GM23338 (cell line): ENCODE results near the gene NDUFV1. TPM values are rescaled to one million over a fixed set of nuclear protein-coding genes. Genes with fewer than 3 reads are reported as not detected.

ENCODE experiments used
- ATAC-seq: fragments of 200-7000 bp; cut with Tn5 transposase; 3 replicates; pipeline ENCODE4 v1.9.1; 2020
- DNase-seq: peaks from one replicate; pipeline ENCODE4 v3.0.0-alpha.2; 2015; ENCODE audit warnings: low spot score
- H2AFZ ChIP-seq: fragments of 200-600 bp; sonication (generic); 2 replicates; pipeline ENCODE4 v1.8.0; 2016; ENCODE audit warnings: antibody characterized with exemption, mild to moderate bottlenecking, moderate library complexity
- H3F3A ChIP-seq: fragments of 200-600 bp; sonication (generic); replicated peaks from 2 replicates; pipeline ENCODE4 v1.8.0; 2017; ENCODE audit warnings: antibody characterized with exemption, mixed run types, low read depth
- H3K27ac ChIP-seq: fragments of 200-600 bp; sonication (generic); 2 replicates; pipeline ENCODE4 v1.6.1; 2016; ENCODE audit warnings: low read depth
- H3K27me3 ChIP-seq: fragments of 200-600 bp; sonication (generic); 2 replicates; pipeline ENCODE4 v1.8.0; 2016; ENCODE audit warnings: mild to moderate bottlenecking, mixed run types, moderate library complexity; ENCODE audit not compliant: insufficient read depth
- H3K36me3 ChIP-seq: fragments of 200-600 bp; sonication (generic); 2 replicates; pipeline ENCODE4 v1.8.0; 2016; ENCODE audit warnings: mild to moderate bottlenecking; ENCODE audit not compliant: insufficient read depth
- H3K4me1 ChIP-seq: fragments of 200-600 bp; sonication (generic); 2 replicates; pipeline ENCODE4 v1.8.0; 2016; ENCODE audit warnings: mild to moderate bottlenecking, moderate library complexity; ENCODE audit not compliant: insufficient read depth
- H3K4me2 ChIP-seq: fragments of 200-600 bp; sonication (generic); 2 replicates; pipeline ENCODE4 v1.7.1; 2017; ENCODE audit warnings: mixed run types
- H3K4me3 ChIP-seq: fragments of 200-600 bp; sonication (generic); 2 replicates; pipeline ENCODE4 v1.6.1; 2016; ENCODE audit warnings: mixed run types
- H3K79me2 ChIP-seq: fragments of 200-600 bp; sonication (generic); replicated peaks from 2 replicates; pipeline ENCODE4 v1.8.0; 2017; ENCODE audit warnings: mild to moderate bottlenecking; ENCODE audit not compliant: insufficient read depth
- H3K9me2 ChIP-seq: fragments of 200-600 bp; sonication (generic); 2 replicates; pipeline ENCODE4 v1.8.0; 2017; ENCODE audit not compliant: insufficient read depth
- H4K20me1 ChIP-seq: fragments of 200-600 bp; sonication (generic); replicated peaks from 2 replicates; pipeline ENCODE4 v1.8.0; 2017; ENCODE audit warnings: mild to moderate bottlenecking; ENCODE audit not compliant: insufficient read depth
- H3K27ac Mint-ChIP-seq: 2 replicates; pipeline ENCODE4 v1.8.0; 2020; ENCODE audit warnings: inconsistent platforms, mild to moderate bottlenecking, moderate library complexity, mixed read lengths
- H3K27me3 Mint-ChIP-seq: 3 replicates; pipeline ENCODE4 v1.8.0; 2022; ENCODE audit warnings: low read depth, mild to moderate bottlenecking, moderate library complexity, mixed read lengths, inconsistent platforms; ENCODE audit not compliant: insufficient read depth, poor library complexity
- H3K36me3 Mint-ChIP-seq: 3 replicates; pipeline ENCODE4 v1.8.0; 2021; ENCODE audit warnings: low read depth, mild to moderate bottlenecking, inconsistent platforms, moderate library complexity, mixed read lengths
- H3K4me1 Mint-ChIP-seq: 3 replicates; pipeline ENCODE4 v1.8.0; 2020; ENCODE audit warnings: mild to moderate bottlenecking, inconsistent platforms, mixed read lengths
- H3K4me3 Mint-ChIP-seq: 3 replicates; pipeline ENCODE4 v1.8.0; 2021; ENCODE audit warnings: moderate library complexity, mild to moderate bottlenecking, inconsistent platforms, mixed read lengths
- H3K9me3 Mint-ChIP-seq: 3 replicates; pipeline ENCODE4 v1.8.0; 2020; ENCODE audit warnings: moderate library complexity, mild to moderate bottlenecking, inconsistent platforms, mixed read lengths
- CREB1 ChIP-seq: fragments of 250-450 bp; sonication (Bioruptor Pico); IDR thresholded peaks from 2 replicates; pipeline ENCODE4 v1.5.0; 2020; ENCODE audit warnings: low read depth, mild to moderate bottlenecking, moderate library complexity
- EZH2 ChIP-seq: fragments of 200-600 bp; sonication (generic); IDR thresholded peaks from one replicate; pipeline ENCODE4 v1.8.0; 2017; ENCODE audit warnings: antibody characterized with exemption, mild to moderate bottlenecking, low read depth; ENCODE audit not compliant: unreplicated experiment
- EZH2phosphoT487 ChIP-seq: fragments of 200-600 bp; sonication (generic); IDR thresholded peaks from one replicate; pipeline ENCODE4 v1.8.1; 2018; ENCODE audit warnings: antibody characterized with exemption; ENCODE audit not compliant: unreplicated experiment
- JUNB ChIP-seq: IDR thresholded peaks from one replicate; pipeline ENCODE4 v1.6.1; 2016; ENCODE audit warnings: antibody characterized with exemption; ENCODE audit not compliant: unreplicated experiment
- NANOG ChIP-seq: IDR thresholded peaks from 2 replicates; pipeline ENCODE4 v1.6.1; 2016; ENCODE audit warnings: antibody characterized with exemption, borderline replicate concordance
- POLR2AphosphoS5 ChIP-seq: IDR thresholded peaks from 2 replicates; pipeline ENCODE4 v1.6.1; 2016; ENCODE audit warnings: antibody characterized with exemption, low read depth
- ZNF114 ChIP-seq: fragments of 250-450 bp; sonication (Bioruptor Pico); IDR thresholded peaks from 2 replicates; pipeline ENCODE4 v1.5.0; 2020; ENCODE audit warnings: mild to moderate bottlenecking, moderate library complexity
- ZNF331 ChIP-seq: fragments of 250-450 bp; sonication (Bioruptor Pico); IDR thresholded peaks from 2 replicates; pipeline ENCODE4 v1.5.0; 2020; ENCODE audit warnings: low read depth, mild to moderate bottlenecking, moderate library complexity
- polyA plus RNA-seq: library from polyadenylated mRNA; unstranded; fragments of >200 nt; fragmentation: Nextera tagmentation; extraction: Ambion mirVana; gene quantifications from 2 replicates; pipeline ENCODE4 v1.2.1, GENCODE V29; 2016
- total RNA-seq: library from RNA; depleted of rRNA; stranded (reverse); fragments of >200 nt; shearing (Covaris generic); gene quantifications from 2 replicates; pipeline ENCODE4 v1.2.3, GENCODE V29; 2014
- TF ChIP-seq, protein P1 (sequence below), 2 experiments: fragments of 200-600 bp in 1 of 2; sonication (generic) in 1 of 2; conservative IDR thresholded peaks; 2 replicates each; pipeline versions ENCODE4 v1.5.1 to v1.6.1; 2016 to 2017; ENCODE audit warnings: antibody characterized with exemption in 2 of 2, low read depth in 2 of 2, mild to moderate bottlenecking in 2 of 2, moderate library complexity in 1 of 2
- TF ChIP-seq, protein P2 (sequence below): IDR thresholded peaks from one replicate; pipeline ENCODE4 v1.6.1; 2018; ENCODE audit warnings: antibody characterized with exemption; ENCODE audit not compliant: unreplicated experiment

NDUFV1 gene
- total and polyA plus RNA-seq, 2 experiments from 2014 or later: 104 to 241 TPM

DNA sequence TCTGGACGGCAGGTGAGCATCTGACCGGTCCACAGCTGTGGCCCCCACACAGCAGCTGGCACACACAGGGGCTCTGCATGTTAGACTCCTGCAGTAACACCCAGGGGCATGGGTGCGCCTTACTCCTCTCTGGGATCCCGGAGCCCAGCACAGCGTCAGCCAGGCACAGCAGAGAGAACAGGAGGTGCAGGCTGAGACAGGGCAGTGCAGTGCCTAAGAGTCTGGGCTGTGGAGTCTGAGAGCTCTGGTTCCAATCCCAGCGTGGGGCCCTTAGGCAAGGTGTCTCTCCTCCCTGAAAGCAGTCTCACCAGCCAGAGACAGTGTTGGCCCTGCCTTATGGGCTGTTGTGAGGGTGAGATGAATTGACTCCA is 20.7 kb downstream of the NDUFV1 start:
- Histone ChIP-seq H3K27me3 (0 out of 2 replicates have a peak, but pooled peaks cover 6% of the 10 kb centered on the region), H2AFZ (no peak overlapping the region), H3K4me2 (no peak overlapping the region), H3K36me3 (no peaks in the 10 kb centered on the region), H3K27ac (no peak overlapping the region), H4K20me1 (no peaks in the 10 kb centered on the region), H3K4me3 (no peak overlapping the region), H3K9me2 (no peaks in the 10 kb centered on the region), H3K4me1 (peaks cover 16% of the 10 kb centered on the region; the same call in 1 of the 2 replicates), H3K79me2 (no peaks in the 10 kb centered on the region), H3F3A (peaks cover 5% of the 10 kb centered on the region; the same call in 1 of the 2 replicates)
- Mint-ChIP-seq H3K27me3 (peaks cover 31% of the 10 kb centered on the region), H3K4me3 (no peak overlapping the region; the same call in 2 of the 3 replicates), H3K9me3 (peaks cover 6% of the 10 kb centered on the region; the same call in 2 of the 3 replicates), H3K36me3 (peaks cover 24% of the 10 kb centered on the region), H3K4me1 (peaks cover 22% of the 10 kb centered on the region), H3K27ac (no peak overlapping the region)
- DNase-seq (no peak), ATAC-seq (no peak)
- TF ChIP-seq CREB1 (CRISPR knock-in tag) (no peak), EZH2phosphoT487 (no peak), ZNF114 (no peak), NANOG (no peak), JUNB (no peak), POLR2AphosphoS5 (no peak), ZNF331 (no peak), EZH2 (no peak)
- TF ChIP-seq, protein P1, sequence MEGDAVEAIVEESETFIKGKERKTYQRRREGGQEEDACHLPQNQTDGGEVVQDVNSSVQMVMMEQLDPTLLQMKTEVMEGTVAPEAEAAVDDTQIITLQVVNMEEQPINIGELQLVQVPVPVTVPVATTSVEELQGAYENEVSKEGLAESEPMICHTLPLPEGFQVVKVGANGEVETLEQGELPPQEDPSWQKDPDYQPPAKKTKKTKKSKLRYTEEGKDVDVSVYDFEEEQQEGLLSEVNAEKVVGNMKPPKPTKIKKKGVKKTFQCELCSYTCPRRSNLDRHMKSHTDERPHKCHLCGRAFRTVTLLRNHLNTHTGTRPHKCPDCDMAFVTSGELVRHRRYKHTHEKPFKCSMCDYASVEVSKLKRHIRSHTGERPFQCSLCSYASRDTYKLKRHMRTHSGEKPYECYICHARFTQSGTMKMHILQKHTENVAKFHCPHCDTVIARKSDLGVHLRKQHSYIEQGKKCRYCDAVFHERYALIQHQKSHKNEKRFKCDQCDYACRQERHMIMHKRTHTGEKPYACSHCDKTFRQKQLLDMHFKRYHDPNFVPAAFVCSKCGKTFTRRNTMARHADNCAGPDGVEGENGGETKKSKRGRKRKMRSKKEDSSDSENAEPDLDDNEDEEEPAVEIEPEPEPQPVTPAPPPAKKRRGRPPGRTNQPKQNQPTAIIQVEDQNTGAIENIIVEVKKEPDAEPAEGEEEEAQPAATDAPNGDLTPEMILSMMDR (conservative IDR thresholded peaks at IDR 0.05; ENCODE audit: low read depth in 2 of 2): no peak
- TF ChIP-seq, protein P2, sequence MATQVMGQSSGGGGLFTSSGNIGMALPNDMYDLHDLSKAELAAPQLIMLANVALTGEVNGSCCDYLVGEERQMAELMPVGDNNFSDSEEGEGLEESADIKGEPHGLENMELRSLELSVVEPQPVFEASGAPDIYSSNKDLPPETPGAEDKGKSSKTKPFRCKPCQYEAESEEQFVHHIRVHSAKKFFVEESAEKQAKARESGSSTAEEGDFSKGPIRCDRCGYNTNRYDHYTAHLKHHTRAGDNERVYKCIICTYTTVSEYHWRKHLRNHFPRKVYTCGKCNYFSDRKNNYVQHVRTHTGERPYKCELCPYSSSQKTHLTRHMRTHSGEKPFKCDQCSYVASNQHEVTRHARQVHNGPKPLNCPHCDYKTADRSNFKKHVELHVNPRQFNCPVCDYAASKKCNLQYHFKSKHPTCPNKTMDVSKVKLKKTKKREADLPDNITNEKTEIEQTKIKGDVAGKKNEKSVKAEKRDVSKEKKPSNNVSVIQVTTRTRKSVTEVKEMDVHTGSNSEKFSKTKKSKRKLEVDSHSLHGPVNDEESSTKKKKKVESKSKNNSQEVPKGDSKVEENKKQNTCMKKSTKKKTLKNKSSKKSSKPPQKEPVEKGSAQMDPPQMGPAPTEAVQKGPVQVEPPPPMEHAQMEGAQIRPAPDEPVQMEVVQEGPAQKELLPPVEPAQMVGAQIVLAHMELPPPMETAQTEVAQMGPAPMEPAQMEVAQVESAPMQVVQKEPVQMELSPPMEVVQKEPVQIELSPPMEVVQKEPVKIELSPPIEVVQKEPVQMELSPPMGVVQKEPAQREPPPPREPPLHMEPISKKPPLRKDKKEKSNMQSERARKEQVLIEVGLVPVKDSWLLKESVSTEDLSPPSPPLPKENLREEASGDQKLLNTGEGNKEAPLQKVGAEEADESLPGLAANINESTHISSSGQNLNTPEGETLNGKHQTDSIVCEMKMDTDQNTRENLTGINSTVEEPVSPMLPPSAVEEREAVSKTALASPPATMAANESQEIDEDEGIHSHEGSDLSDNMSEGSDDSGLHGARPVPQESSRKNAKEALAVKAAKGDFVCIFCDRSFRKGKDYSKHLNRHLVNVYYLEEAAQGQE: no peak
